H1 (cell line): ENCODE results near the gene H1-8. TPM values are rescaled to one million over a fixed set of nuclear protein-coding genes. Genes with fewer than 3 reads are reported as not detected.
A peak's percentile ranks its signal among the peaks of the same experiment; 100 is the strongest.

Experiments
- CTCF ChIA-PET: fragments of 300-600 bp; sonication (Branson Sonifier 250); formaldehyde crosslinking; loops from one replicate; lab custom pipeline; 2021; ENCODE audit not compliant: partially characterized antibody; lab: Charles Lee
- POLR2A ChIA-PET: fragments of 300-600 bp; sonication (Branson Sonifier 250); formaldehyde crosslinking; loops from one replicate; lab custom pipeline; 2021; ENCODE audit warnings: inconsistent platforms; ENCODE audit not compliant: partially characterized antibody; lab: Charles Lee
- DNase-seq, 2 experiments: peaks; one replicate each; pipeline versions ENCODE4 v3.0.0 to v3.0.0-alpha.2; 2010 to 2022; ENCODE audit warnings: low spot score in 2 of 2, low read depth in 1 of 2, mixed read lengths in 1 of 2
- FAIRE-seq: peaks from 2 replicates; lab custom pipeline; 2011; peaks lifted over from hg19 to GRCh38; lab: Jason Lieb, UNC
- H2AFZ ChIP-seq: 2 replicates; pipeline ENCODE4 v1.8.1; 2012; ENCODE audit warnings: low read length, inconsistent platforms
- H2AK5ac ChIP-seq: 2 replicates; pipeline ENCODE4 v1.6.1; 2013; ENCODE audit warnings: low read depth, low read length
- H2BK120ac ChIP-seq: replicated peaks from 2 replicates; pipeline ENCODE3; 2013; ENCODE audit warnings: low read depth, low read length, inconsistent platforms
- H2BK12ac ChIP-seq: 2 replicates; pipeline ENCODE4 v1.6.1; 2013; ENCODE audit warnings: low read depth, low read length
- H2BK15ac ChIP-seq: 2 replicates; pipeline ENCODE4 v1.6.1; 2013; ENCODE audit warnings: low read length
- H2BK20ac ChIP-seq: 2 replicates; pipeline ENCODE4 v1.6.1; 2013; ENCODE audit warnings: low read length
- H2BK5ac ChIP-seq: 2 replicates; pipeline ENCODE4 v1.6.1; 2013; ENCODE audit warnings: low read depth, low read length
- H3K14ac ChIP-seq: 2 replicates; pipeline ENCODE4 v1.6.1; 2013; ENCODE audit warnings: inconsistent platforms; ENCODE audit not compliant: insufficient read length
- H3K18ac ChIP-seq: 2 replicates; pipeline ENCODE4 v1.6.1; 2013; ENCODE audit warnings: low read length; ENCODE audit errors: extremely low read depth
- H3K23ac ChIP-seq: 2 replicates; pipeline ENCODE4 v1.6.1; 2013; ENCODE audit warnings: inconsistent platforms; ENCODE audit not compliant: insufficient read length
- H3K23me2 ChIP-seq: 2 replicates; pipeline ENCODE4 v1.6.1; 2013; ENCODE audit warnings: low read depth, low read length
- H3K27ac ChIP-seq: 2 replicates; pipeline ENCODE4 v1.6.1; 2011; ENCODE audit warnings: low read depth, low read length, inconsistent platforms
- H3K27me3 ChIP-seq, 4 experiments: replicated peaks in 1 of 4; 1 replicate in 1 of 4; 2 replicates in 3 of 4; pipeline versions ENCODE4 v1.6.1 to v1.8.1; 2011 to 2013; ENCODE audit warnings: low read length in 3 of 4, mild to moderate bottlenecking in 3 of 4, inconsistent platforms in 2 of 4, mixed read lengths in 2 of 4, moderate library complexity in 1 of 4; ENCODE audit not compliant: control insufficient read depth in 3 of 4, insufficient read depth in 3 of 4; ENCODE audit errors: extremely low read depth in 1 of 4
- H3K36me3 ChIP-seq, 4 experiments: 2 replicates each; pipeline versions ENCODE4 v1.6.1 to v1.8.1; 2011 to 2013; ENCODE audit warnings: mild to moderate bottlenecking in 4 of 4, low read length in 3 of 4, moderate library complexity in 2 of 4, control low read depth in 1 of 4, inconsistent platforms in 1 of 4; ENCODE audit not compliant: insufficient read depth in 4 of 4, control insufficient read depth in 2 of 4
- H3K4ac ChIP-seq: replicated peaks from 2 replicates; pipeline ENCODE3; 2013; ENCODE audit warnings: low read length, low read depth, mixed read lengths, inconsistent platforms; ENCODE audit not compliant: insufficient read length
- H3K4me1 ChIP-seq, 4 experiments: replicated peaks in 1 of 4; 1 replicate in 1 of 4; 2 replicates in 3 of 4; pipeline versions ENCODE4 v1.6.1 to v1.8.1; 2011 to 2013; ENCODE audit warnings: low read length in 3 of 4, inconsistent platforms in 2 of 4, mixed read lengths in 1 of 4; ENCODE audit not compliant: insufficient read depth in 4 of 4, control insufficient read depth in 3 of 4
- H3K4me2 ChIP-seq, 2 experiments: 2 replicates each; pipeline versions ENCODE4 v1.6.1 to v1.8.1; 2011 to 2013; ENCODE audit warnings: low read depth in 2 of 2, low read length in 2 of 2, control low read depth in 1 of 2, inconsistent platforms in 1 of 2, mild to moderate bottlenecking in 1 of 2; ENCODE audit not compliant: insufficient read depth in 1 of 2
- H3K4me3 ChIP-seq, 4 experiments: fragments of 200-600, 300-600 bp in 1 of 4; sonication (generic), shearing (Covaris generic), sonication (Bioruptor Twin) in 1 of 4; 2 replicates each; pipeline versions ENCODE4 v1.5.1 to v1.8.1; 2011 to 2016; ENCODE audit warnings: low read length in 4 of 4, low read depth in 3 of 4, control low read depth in 2 of 4, inconsistent platforms in 2 of 4, mild to moderate bottlenecking in 2 of 4, mixed read lengths in 1 of 4, moderate library complexity in 1 of 4; ENCODE audit not compliant: insufficient read depth in 2 of 4; ENCODE audit errors: extremely low read depth in 1 of 4
- H3K56ac ChIP-seq: replicated peaks from 2 replicates; pipeline ENCODE3; 2013; ENCODE audit warnings: low read depth, mild to moderate bottlenecking, mixed read lengths, low read length, inconsistent platforms; ENCODE audit not compliant: insufficient read length
- H3K79me1 ChIP-seq: 2 replicates; pipeline ENCODE4 v1.6.1; 2013; ENCODE audit warnings: low read depth, low read length, control low read depth
- H3K79me2 ChIP-seq, 2 experiments: 2 replicates each; pipeline versions ENCODE4 v1.6.1 to v1.8.1; 2012 to 2013; ENCODE audit warnings: low read length in 2 of 2, mild to moderate bottlenecking in 2 of 2, inconsistent platforms in 1 of 2; ENCODE audit not compliant: insufficient read depth in 2 of 2, control insufficient read depth in 1 of 2
- H3K9ac ChIP-seq, 4 experiments: replicated peaks in 1 of 4; 1 replicate in 1 of 4; 2 replicates in 3 of 4; pipeline versions ENCODE4 v1.6.1 to v1.8.1; 2011 to 2013; ENCODE audit warnings: low read depth in 3 of 4, low read length in 3 of 4, control low read depth in 2 of 4, mild to moderate bottlenecking in 2 of 4, moderate library complexity in 2 of 4, inconsistent platforms in 1 of 4; ENCODE audit errors: extremely low read depth in 1 of 4
- H3K9me3 ChIP-seq, 2 experiments: 2 replicates each; pipeline versions ENCODE4 v1.6.1 to v1.8.1; 2012 to 2013; ENCODE audit warnings: mild to moderate bottlenecking in 2 of 2, moderate library complexity in 2 of 2, control low read depth in 1 of 2, inconsistent platforms in 1 of 2, low read depth in 1 of 2, low read length in 1 of 2, mixed read lengths in 1 of 2; ENCODE audit not compliant: insufficient read depth in 2 of 2
- H4K20me1 ChIP-seq, 2 experiments: replicated peaks in 1 of 2; 2 replicates each; pipeline versions ENCODE3 to v1.8.1; 2011 to 2013; ENCODE audit warnings: inconsistent platforms in 2 of 2, low read length in 2 of 2, mild to moderate bottlenecking in 1 of 2; ENCODE audit not compliant: insufficient read depth in 2 of 2, control insufficient read depth in 1 of 2
- H4K5ac ChIP-seq: 2 replicates; pipeline ENCODE4 v1.6.1; 2013; ENCODE audit warnings: low read length, low read depth, mixed read lengths, inconsistent platforms; ENCODE audit not compliant: insufficient read length
- H4K8ac ChIP-seq: 2 replicates; pipeline ENCODE4 v1.8.0; 2013; ENCODE audit warnings: mild to moderate bottlenecking, moderate library complexity, low read length, inconsistent platforms; ENCODE audit not compliant: insufficient read depth; ENCODE audit errors: extremely low read depth
- H4K91ac ChIP-seq: replicated peaks from 2 replicates; pipeline ENCODE3; 2013; ENCODE audit warnings: low read length, mixed read lengths, inconsistent platforms; ENCODE audit not compliant: insufficient read length
- CTCF ChIP-seq, 3 experiments: IDR thresholded peaks; 1 replicate in 2 of 3; 2 replicates in 1 of 3; pipeline versions ENCODE4 v1.5.1 to v1.6.1; 2011; ENCODE audit warnings: low read length in 3 of 3, mild to moderate bottlenecking in 3 of 3, inconsistent platforms in 2 of 3, low read depth in 1 of 3, moderate library complexity in 1 of 3; ENCODE audit not compliant: insufficient read depth in 1 of 3; ENCODE audit errors: control extremely low read depth in 1 of 3
- RAD21 ChIP-seq, 2 experiments: IDR thresholded peaks in 1 of 2; conservative IDR thresholded peaks in 1 of 2; 2 replicates each; pipeline ENCODE4 v1.6.1; 2011; ENCODE audit warnings: low read depth in 2 of 2, low read length in 2 of 2, improper control_type of control experiment in 1 of 2, inconsistent platforms in 1 of 2, mild to moderate bottlenecking in 1 of 2, moderate library complexity in 1 of 2
- RXRA ChIP-seq: IDR thresholded peaks from 2 replicates; pipeline ENCODE4 v1.6.1; 2011; ENCODE audit warnings: low read depth, mild to moderate bottlenecking, low read length, moderate library complexity; ENCODE audit not compliant: insufficient read depth
- TEAD4 ChIP-seq: IDR thresholded peaks from 2 replicates; pipeline ENCODE4 v1.6.1; 2012; ENCODE audit warnings: low read depth, low read length, inconsistent platforms, mixed read lengths
- WGBS, 2 experiments: shearing (Covaris generic) in 1 of 2; methylation state at CpG; one replicate each; pipeline versions ENCODE4 v1.1.6 to v1.1.7; 2013 to 2015; ENCODE audit warnings: low lambda C conversion rate in 2 of 2, mixed read lengths in 2 of 2, inconsistent platforms in 1 of 2, low coverage in 1 of 2, missing lambda C conversion rate in 1 of 2; ENCODE audit not compliant: insufficient replicate concordance in 2 of 2, insufficient coverage in 1 of 2, insufficient read length in 1 of 2; ENCODE audit errors: extremely low coverage in 1 of 2, missing lambda C conversion rate in 1 of 2; 5-methylcytosine and 5-hydroxymethylcytosine counted together
- polyA plus RNA-seq, 7 experiments: library from polyadenylated mRNA; depleted of rRNA in 3 of 7; stranded (reverse) in 5 of 7; unstranded in 2 of 7; fragments of >200 nt in 5 of 7; fragments of 200-250 nt in 2 of 7; gene quantifications; 1 replicate in 5 of 7; 2 replicates in 1 of 7; 4 replicates in 1 of 7; pipeline versions ENCODE4 v1.2.1 to v1.2.3, GENCODE V29; 2011 to 2013; ENCODE audit warnings: missing spikeins in 2 of 7, mixed read lengths in 2 of 7
- total RNA-seq: library from RNA; stranded (reverse); fragmentation: NEBNext Ultra II Directional; extraction: Animal tissue kit (Norgen Biotek cat#: 25700); gene quantifications from 2 replicates; pipeline ENCODE4 v1.2.1, GENCODE V29; 2021

The H1-8 gene
- total and polyA plus RNA-seq, 2 of the 8 experiments (the other 6 are each of a cell fraction or from before 2014, with no cell fraction given) = not detected

GRCh38 chr3:129593230-129593594 is 50.2 kb downstream of the H1-8 start:
- Histone ChIP-seq H4K20me1 (no peaks in the 10 kb centered on the region), H2BK5ac (peak overlapping the region; percentile 93), H3K56ac (no peak overlapping the region), H2AK5ac (peak overlapping the region; percentile 87), H3K4me3 (peak overlapping the region in 1 of 4 experiments; percentile 53; a peak in 2 of 8 replicates), H3K27me3 (no peaks in the 10 kb centered on the region), H3K23ac (no peak overlapping the region), H3K79me1 (peaks cover 10% of the 10 kb centered on the region), H4K8ac (no peak overlapping the region; the same call in 1 of the 2 replicates), H2AFZ (no peak overlapping the region), H3K9ac (0 out of 7 replicates have a peak overlapping the region, but pooled peaks of 1 of the 4 experiments have one; percentile 13), H3K23me2 (no peaks in the 10 kb centered on the region; the same call in 1 of the 2 replicates), H2BK15ac (peak overlapping the region; percentile 99; the same call in 1 of the 2 replicates), H3K4me1 (peaks cover 13 to 56% (median 46%) of the 10 kb centered on the region in 4 experiments), H3K4me2 (peak overlapping the region; percentile 61 to 75), H3K27ac (peak overlapping the region; percentile 10; the same call in 1 of the 2 replicates), H3K4ac (peak overlapping the region; percentile 73), H2BK20ac (peak overlapping the region; percentile 13), H3K9me3 (no peaks in the 10 kb centered on the region), H4K91ac (peak overlapping the region; percentile 80), H3K14ac (no peak overlapping the region), H3K18ac (peak overlapping the region; percentile 92), H2BK120ac (peak overlapping the region; percentile 21), H2BK12ac (peak overlapping the region; percentile 99), H4K5ac (peak overlapping the region; percentile 24), H3K36me3 (no peaks in the 10 kb centered on the region), H3K79me2 (peaks cover 0 to 13% of the 10 kb centered on the region in 2 experiments; a peak in 1 of 4 replicates)
- CTCF ChIA-PET = interaction anchor here (0.7 to 2.7 kb wide), 13 partner anchors 10 to 106 kb away, joined by 3 to 11 read pairs (median 4); no protein-coding TSS in a partner anchor
- POLR2A ChIA-PET = interaction anchor here (0.9 to 2.5 kb wide), 8 partner anchors 10 to 103 kb away, joined by 3 to 14 read pairs (median 4); partner anchors contain the start of gene PLXND1
- peak in 1 of 2 experiments; percentile 60 for DNase-seq
- no peak for FAIRE-seq
- 44% methylated on average over 8 of the region's 8 CpGs; no CpG with 5 or more reads in 1 of the 2 experiments for WGBS, 2 experiments
- TF ChIP-seq CTCF (IDR thresholded peaks at IDR 0.05; ENCODE audit: control extremely low read depth in 1 of 3, insufficient read depth in 1 of 3, low read depth in 1 of 3, low read length in 3 of 3) (peak in 1 of 3 experiments; percentile 32; a peak in 1 of 4 replicates), TEAD4 (peak; percentile 20; the same call in 1 of the 2 replicates), RAD21 (IDR thresholded peaks at IDR 0.05 in 1 of 2, conservative IDR thresholded peaks at IDR 0.05 in 1 of 2; ENCODE audit: low read depth in 2 of 2, low read length in 2 of 2) (peak in 1 of 2 experiments; percentile 18; a peak in 1 of 4 replicates), RXRA (no peak)
